SK-N-SH (cell line): Measurements from ENCODE around the gene RAD17.

Experiments
- GABPA ChIP-seq: IDR thresholded peaks from 2 replicates; pipeline ENCODE4 v1.4.0; 2012; ENCODE audit warnings: low read depth, mild to moderate bottlenecking
- MEF2A ChIP-seq: IDR thresholded peaks from 2 replicates; pipeline ENCODE4 v1.4.0; 2012; ENCODE audit warnings: low read depth, borderline replicate concordance
- YY1 ChIP-seq: IDR thresholded peaks from 2 replicates; pipeline ENCODE4 v1.4.0; 2012; ENCODE audit warnings: low read depth, mild to moderate bottlenecking
- TF ChIP-seq, protein P1 (sequence below): fragments of 200-600 bp; sonication (generic); IDR thresholded peaks from 2 replicates; pipeline ENCODE4 v1.6.1; 2017; ENCODE audit warnings: antibody characterized with exemption, mild to moderate bottlenecking, moderate library complexity

DNA sequence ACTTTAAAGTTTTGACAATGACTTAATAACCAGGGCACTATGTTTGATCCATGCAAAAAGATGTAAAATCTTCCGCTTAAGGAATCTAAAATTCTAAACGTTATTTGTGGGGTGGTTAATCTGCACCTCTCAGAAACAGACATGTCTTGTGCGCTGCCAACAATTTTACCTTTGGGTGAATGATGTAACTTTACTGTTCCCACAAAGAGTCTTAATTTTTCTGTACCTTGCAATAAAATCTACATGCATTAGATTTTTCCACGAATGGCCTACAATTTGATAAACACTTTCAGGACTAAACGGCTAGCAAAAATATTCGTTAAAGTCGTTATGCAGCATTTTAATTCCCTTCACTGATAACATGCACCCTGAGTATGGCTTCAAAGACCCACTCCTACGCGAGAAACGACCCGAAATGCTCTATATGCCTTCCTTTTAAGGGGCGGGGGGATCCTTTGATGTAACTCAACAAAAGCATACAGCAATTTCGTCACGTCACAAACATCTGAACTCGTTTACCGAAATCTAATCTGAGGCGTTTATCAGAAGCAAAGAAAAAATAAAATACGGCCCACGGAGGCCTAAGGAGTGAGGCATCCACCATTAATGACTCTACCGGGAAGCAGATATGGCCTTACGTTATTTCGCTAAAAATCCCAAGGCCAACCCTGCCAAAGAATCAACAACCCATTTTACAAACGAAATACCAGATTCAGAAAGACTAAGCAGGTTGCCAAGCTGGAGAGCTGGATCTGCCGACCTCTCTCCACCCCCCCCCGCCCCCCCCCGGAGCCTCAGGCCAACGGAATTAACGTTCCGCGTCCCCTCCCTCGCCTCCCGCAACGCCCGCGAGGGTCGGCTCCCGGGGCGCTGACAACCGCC lies 919 bp upstream of the RAD17 start:
- TF ChIP-seq, protein P1, sequence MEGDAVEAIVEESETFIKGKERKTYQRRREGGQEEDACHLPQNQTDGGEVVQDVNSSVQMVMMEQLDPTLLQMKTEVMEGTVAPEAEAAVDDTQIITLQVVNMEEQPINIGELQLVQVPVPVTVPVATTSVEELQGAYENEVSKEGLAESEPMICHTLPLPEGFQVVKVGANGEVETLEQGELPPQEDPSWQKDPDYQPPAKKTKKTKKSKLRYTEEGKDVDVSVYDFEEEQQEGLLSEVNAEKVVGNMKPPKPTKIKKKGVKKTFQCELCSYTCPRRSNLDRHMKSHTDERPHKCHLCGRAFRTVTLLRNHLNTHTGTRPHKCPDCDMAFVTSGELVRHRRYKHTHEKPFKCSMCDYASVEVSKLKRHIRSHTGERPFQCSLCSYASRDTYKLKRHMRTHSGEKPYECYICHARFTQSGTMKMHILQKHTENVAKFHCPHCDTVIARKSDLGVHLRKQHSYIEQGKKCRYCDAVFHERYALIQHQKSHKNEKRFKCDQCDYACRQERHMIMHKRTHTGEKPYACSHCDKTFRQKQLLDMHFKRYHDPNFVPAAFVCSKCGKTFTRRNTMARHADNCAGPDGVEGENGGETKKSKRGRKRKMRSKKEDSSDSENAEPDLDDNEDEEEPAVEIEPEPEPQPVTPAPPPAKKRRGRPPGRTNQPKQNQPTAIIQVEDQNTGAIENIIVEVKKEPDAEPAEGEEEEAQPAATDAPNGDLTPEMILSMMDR = no peak
- TF ChIP-seq YY1 = no peak
- TF ChIP-seq GABPA = no peak
- no peak for TF ChIP-seq MEF2A
